ENCODE measurements around the gene PPARA. TPM values are rescaled to one million over a fixed set of nuclear protein-coding genes. Genes with fewer than 3 reads are reported as not detected.
A peak's percentile ranks its signal among the peaks of the same experiment; 100 is the strongest.

PPARA gene
- total RNA-seq, 1 donor from 2014 or later, result 8.4 TPM

DNA sequence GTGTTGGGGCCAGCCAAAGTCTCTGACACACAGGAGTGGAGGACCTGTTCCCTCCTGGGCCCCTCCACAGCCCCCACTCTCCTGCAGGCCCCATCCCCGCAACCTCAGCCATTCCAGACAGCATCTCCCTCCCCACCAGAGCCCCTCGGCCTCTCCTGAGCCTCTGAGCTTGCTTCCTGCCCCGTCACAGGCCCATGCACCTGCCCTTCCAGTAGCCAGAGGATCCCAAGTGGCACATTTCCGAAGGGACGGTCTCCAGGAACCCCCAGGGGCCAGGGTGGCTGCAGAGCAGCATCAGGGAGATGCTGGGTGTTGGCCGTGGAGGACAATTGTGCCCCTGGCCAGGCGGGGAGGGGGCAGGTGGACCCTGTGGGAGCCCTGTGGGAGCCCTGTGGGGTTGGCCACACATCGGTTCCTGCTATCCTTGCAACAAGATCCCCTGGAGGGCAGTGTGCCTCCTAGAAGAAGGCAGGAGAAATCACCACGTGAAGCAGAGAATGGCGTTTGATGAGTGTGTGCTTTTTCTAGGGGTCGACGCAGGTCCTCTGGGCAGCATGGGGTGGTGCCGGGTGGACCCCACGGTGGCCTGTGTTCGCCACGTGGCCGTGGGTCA lies 45.3 kb upstream of the PPARA start:
- H3K4me1 ChIP-seq (ENCODE audit: insufficient read depth, low read length), result peaks cover 78% of the 10 kb centered on the region

DNA sequence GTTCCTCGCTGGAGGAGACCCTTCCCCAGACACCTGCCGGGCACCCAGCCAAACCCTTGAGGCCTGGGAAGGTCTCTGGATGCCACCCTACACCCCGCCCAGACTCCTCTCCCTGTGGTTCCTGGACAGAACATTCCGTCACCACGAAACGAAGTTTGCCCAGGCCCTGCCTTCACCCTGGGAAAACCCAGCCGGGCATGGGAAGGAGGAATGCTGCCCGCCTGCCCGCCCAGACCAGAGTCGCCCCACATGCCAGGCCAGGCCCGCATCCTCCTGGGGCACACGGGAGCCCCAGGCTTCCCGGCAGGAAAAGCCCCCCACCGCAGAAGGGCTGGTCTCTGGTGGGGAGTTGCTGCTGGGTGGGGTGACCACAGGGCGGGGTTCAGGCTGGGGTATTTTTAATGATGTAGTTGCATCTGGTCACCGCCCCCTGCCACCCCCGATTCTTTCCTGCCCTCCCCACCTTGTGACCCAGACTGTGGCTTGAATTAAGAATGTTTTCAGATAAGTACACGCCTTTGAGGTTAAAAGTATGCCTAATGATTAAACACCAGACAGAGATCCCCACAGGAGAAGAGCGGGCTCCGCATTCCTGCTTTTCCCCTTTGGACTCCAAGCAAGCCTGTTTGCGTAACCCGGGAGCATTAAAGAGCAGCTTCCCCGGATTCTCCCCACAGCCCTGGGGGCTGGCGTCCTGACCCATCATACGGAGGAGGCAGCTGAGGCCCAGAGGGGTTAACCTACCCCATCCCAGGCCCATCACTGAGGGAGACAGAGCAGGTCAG lies 44.6 kb upstream of the PPARA start:
- Mint-ChIP-seq H3K27ac (ENCODE audit: unreplicated experiment) (no peak overlapping the region), H3K9me3 (ENCODE audit: unreplicated experiment) (no peaks in the 10 kb centered on the region), H3K36me3 (ENCODE audit: low read depth, unreplicated experiment) (no peaks in the 10 kb centered on the region), H3K4me3 (ENCODE audit: unreplicated experiment) (no peak overlapping the region), H3K4me1 (ENCODE audit: low read depth, unreplicated experiment) (peaks cover 3% of the 10 kb centered on the region), H3K27me3 (ENCODE audit: low read depth, unreplicated experiment) (peaks cover 26% of the 10 kb centered on the region)
- H3K79me2 ChIP-seq (ENCODE audit: insufficient read depth, low read length), result peaks cover 79% of the 10 kb centered on the region
- peak overlapping the region; percentile 27 for H3K4me2 ChIP-seq (ENCODE audit: low read length)
- DNase-seq (ENCODE audit: low read depth), result peak; percentile 93
- no peak overlapping the region for H2AFZ ChIP-seq (ENCODE audit: low read depth, low read length)
- peak overlapping the region; percentile 75 for H3K27ac ChIP-seq (ENCODE audit: low read depth, low read length)
- FAIRE-seq, result no peak
- TF ChIP-seq CTCF (IDR thresholded peaks at IDR 0.05; ENCODE audit: insufficient read depth, low read depth, low read length), result no peak
- no peak for TF ChIP-seq EZH2 (IDR thresholded peaks at IDR 0.05; ENCODE audit: insufficient read depth, low read length)
- H3K4me3 ChIP-seq (ENCODE audit: insufficient read depth, low read depth, low read length), result no peak overlapping the region
- peaks cover 93% of the 10 kb centered on the region for H4K20me1 ChIP-seq (ENCODE audit: insufficient read depth, low read length)
- peaks cover 78% of the 10 kb centered on the region for H3K4me1 ChIP-seq (ENCODE audit: insufficient read depth, low read length)
- no peaks in the 10 kb centered on the region for H3K9me3 ChIP-seq (ENCODE audit: insufficient read depth, low read depth, low read length)
- peaks cover 15% of the 10 kb centered on the region for H3K36me3 ChIP-seq (ENCODE audit: insufficient read depth, low read length)
- H3K27me3 ChIP-seq (ENCODE audit: insufficient read depth, low read length), result no peaks in the 10 kb centered on the region
- peak overlapping the region; percentile 58 for H3K9ac ChIP-seq (ENCODE audit: low read length)

More for the DNA sequence above, 45.3 kb upstream of the PPARA start:
- peak; percentile 52 for DNase-seq (ENCODE audit: low read depth)
- Histone ChIP-seq H4K20me1 (ENCODE audit: insufficient read depth, low read length) (peaks cover 93% of the 10 kb centered on the region), H3K27me3 (ENCODE audit: insufficient read depth, low read length) (no peaks in the 10 kb centered on the region), H3K27ac (ENCODE audit: low read depth, low read length) (peak overlapping the region; percentile 75), H3K36me3 (ENCODE audit: insufficient read depth, low read length) (peaks cover 17% of the 10 kb centered on the region), H3K9ac (ENCODE audit: low read length) (peak overlapping the region; percentile 58), H3K4me2 (ENCODE audit: low read length) (peak overlapping the region; percentile 27), H3K4me3 (ENCODE audit: insufficient read depth, low read depth, low read length) (no peak overlapping the region), H3K79me2 (ENCODE audit: insufficient read depth, low read length) (peaks cover 79% of the 10 kb centered on the region), H3K9me3 (ENCODE audit: insufficient read depth, low read depth, low read length) (no peaks in the 10 kb centered on the region), H2AFZ (ENCODE audit: low read depth, low read length) (no peak overlapping the region)
- peaks cover 3% of the 10 kb centered on the region for H3K4me1 Mint-ChIP-seq (ENCODE audit: low read depth, unreplicated experiment)
- no peaks in the 10 kb centered on the region for H3K36me3 Mint-ChIP-seq (ENCODE audit: low read depth, unreplicated experiment)
- no peak for FAIRE-seq
- peaks cover 27% of the 10 kb centered on the region for H3K27me3 Mint-ChIP-seq (ENCODE audit: low read depth, unreplicated experiment)
- TF ChIP-seq EZH2 (IDR thresholded peaks at IDR 0.05; ENCODE audit: insufficient read depth, low read length), result no peak
- no peak for TF ChIP-seq CTCF (IDR thresholded peaks at IDR 0.05; ENCODE audit: insufficient read depth, low read depth, low read length)
- no peak overlapping the region for H3K4me3 Mint-ChIP-seq (ENCODE audit: unreplicated experiment)
- H3K9me3 Mint-ChIP-seq (ENCODE audit: unreplicated experiment), result no peaks in the 10 kb centered on the region
- no peak overlapping the region for H3K27ac Mint-ChIP-seq (ENCODE audit: unreplicated experiment)

Data from astrocyte (in vitro differentiated cells and primary cell).